Kidney epithelial cell (primary cell): Measurements from ENCODE around the gene UPP2. TPM values are rescaled to one million over a fixed set of nuclear protein-coding genes. Genes with fewer than 3 reads are reported as not detected.
A peak's percentile ranks its signal among the peaks of the same experiment; 100 is the strongest.

Source experiments
- DNase-seq: peaks from one replicate; pipeline ENCODE4 v3.0.0-alpha.2; 2010; ENCODE audit warnings: low read depth
- H3K27me3 ChIP-seq: 2 replicates; pipeline ENCODE4 v1.6.0; 2011; ENCODE audit warnings: low read length; ENCODE audit not compliant: control insufficient read depth, insufficient read depth
- H3K36me3 ChIP-seq: 2 replicates; pipeline ENCODE4 v1.5.1; 2011; ENCODE audit warnings: low read length; ENCODE audit not compliant: control insufficient read depth, insufficient read depth
- H3K4me3 ChIP-seq: 2 replicates; pipeline ENCODE4 v1.5.1; 2011; ENCODE audit warnings: low read depth, mild to moderate bottlenecking, control low read depth, low read length
- CTCF ChIP-seq: IDR thresholded peaks from 2 replicates; pipeline ENCODE4 v1.5.1; 2011; ENCODE audit warnings: mild to moderate bottlenecking, moderate library complexity, low read length, control low read depth, inconsistent platforms; ENCODE audit not compliant: insufficient read depth, poor library complexity, severe bottlenecking
- total RNA-seq: library from RNA; depleted of rRNA; stranded (reverse); fragments of >200 nt; gene quantifications from 2 replicates; pipeline ENCODE4 v1.2.3, GENCODE V29; 2015

The UPP2 gene
- total RNA-seq, 1 donor from 2014 or later = not detected

DNA sequence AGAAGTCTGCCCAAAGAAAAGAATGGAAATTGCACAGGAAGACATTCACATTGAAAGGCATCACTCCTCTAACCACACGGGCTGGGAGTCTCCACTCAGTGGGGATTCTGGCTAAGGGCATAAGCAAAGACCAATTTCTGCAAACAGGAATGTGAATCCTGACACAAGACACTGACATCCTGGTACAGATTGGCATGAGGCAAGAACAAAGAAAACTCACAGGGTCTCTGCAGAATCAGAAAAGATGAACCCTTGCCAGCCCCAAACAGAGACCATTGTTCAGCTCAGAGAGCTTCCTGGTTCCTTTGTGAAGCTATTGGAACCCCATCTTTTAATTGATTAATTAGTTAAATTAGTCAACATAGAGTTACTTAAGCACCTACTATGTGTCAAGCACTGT lies 82.3 kb downstream of the UPP2 start:
- no peaks in the 10 kb centered on the region for H3K27me3 ChIP-seq
- H3K36me3 ChIP-seq = no peaks in the 10 kb centered on the region
- no peak overlapping the region for H3K4me3 ChIP-seq
- TF ChIP-seq CTCF = no peak
- DNase-seq = no peak

DNA sequence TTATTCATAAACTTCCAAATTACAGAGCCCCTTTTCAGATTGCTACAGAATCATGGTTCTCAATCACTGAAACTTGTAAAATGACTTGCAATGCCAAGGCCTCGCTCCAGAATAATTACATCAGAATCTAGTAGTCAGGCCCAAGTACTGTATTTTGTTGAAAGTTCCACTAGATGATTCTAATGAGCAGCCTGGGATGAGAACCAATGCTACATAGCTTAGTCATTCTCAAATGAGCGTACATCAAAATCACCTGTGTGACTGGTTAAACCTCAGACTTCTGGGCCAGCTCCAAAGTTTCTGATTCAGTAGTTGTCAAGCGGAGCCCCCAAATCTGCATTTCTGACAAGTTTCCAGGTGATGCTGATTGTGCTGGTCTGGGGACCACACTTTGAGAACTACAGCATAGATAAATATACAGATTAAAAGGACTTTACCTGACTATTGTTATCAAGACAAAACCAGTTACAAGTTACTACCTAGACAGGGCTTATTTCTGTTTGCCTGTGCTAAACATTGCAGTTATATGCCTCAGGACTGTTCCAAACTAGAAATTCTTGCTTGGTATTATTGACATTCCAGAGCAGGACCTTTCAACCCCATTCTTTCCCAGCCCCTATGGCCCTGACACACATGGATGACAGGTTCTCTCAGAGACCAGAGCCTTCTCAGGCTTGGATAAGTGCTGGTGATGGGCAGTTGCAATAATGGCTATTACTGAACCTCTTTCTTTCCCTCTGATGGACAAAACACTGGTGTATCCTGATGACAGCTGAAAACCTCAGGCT lies 83.1 kb downstream of the UPP2 start:
- DNase-seq = peak; percentile 42
- TF ChIP-seq CTCF = peak; percentile 1
- Histone ChIP-seq H3K36me3 (no peaks in the 10 kb centered on the region), H3K27me3 (no peaks in the 10 kb centered on the region), H3K4me3 (no peak overlapping the region)

Other genes with a start within 250 kb of the UPP2 start
- 22.4 and 22.5 TPM in 2 replicates for gene ACVR1, start 225.5 kb upstream of the UPP2 start, total RNA-seq